Testis (tissue), 3 donors: Measurements from ENCODE around the gene MBNL2. TPM values are rescaled to one million over a fixed set of nuclear protein-coding genes. Genes with fewer than 3 reads are reported as not detected.

ENCODE experiments used
- DNase-seq: peaks from one replicate; pipeline ENCODE4 v3.0.0-alpha.2; 2019
- H3K27ac ChIP-seq, 2 donors: fragments of 200-600 bp; sonication (generic); one replicate each; pipeline ENCODE4 v1.5.1; 2019
- H3K27me3 ChIP-seq: fragments of 200-600 bp; sonication (generic); one replicate; pipeline ENCODE4 v1.5.1; 2019
- H3K36me3 ChIP-seq: fragments of 200-600 bp; sonication (generic); one replicate; pipeline ENCODE4 v1.5.1; 2017; ENCODE audit warnings: low read depth; ENCODE audit errors: missing control alignments
- H3K4me1 ChIP-seq: fragments of 200-600 bp; sonication (generic); one replicate; pipeline ENCODE4 v1.5.1; 2019
- H3K4me3 ChIP-seq, 2 donors: fragments of 200-600 bp; sonication (generic); one replicate each; pipeline ENCODE4 v1.5.1; 2017 to 2019
- H3K9me3 ChIP-seq: fragments of 200-600 bp; sonication (generic); one replicate; pipeline ENCODE4 v1.5.1; 2017
- CTCF ChIP-seq, 3 experiments: fragments of 450-650 bp in 2 of 3; fragments of 200-600 bp in 1 of 3; sonication (generic) in 1 of 3; IDR thresholded peaks; one replicate each; pipeline ENCODE4 v1.5.1; 2016 to 2019; ENCODE audit warnings: antibody characterized with exemption in 3 of 3, mild to moderate bottlenecking in 2 of 3, moderate library complexity in 1 of 3
- POLR2A ChIP-seq: fragments of 450-650 bp; IDR thresholded peaks from one replicate; pipeline ENCODE4 v1.6.1; 2017; ENCODE audit warnings: antibody characterized with exemption, mild to moderate bottlenecking, moderate library complexity
- WGBS, 2 donors: methylation state at CpG; one replicate each; pipeline ENCODE4 v1.1.5; 2018; 5-methylcytosine and 5-hydroxymethylcytosine counted together
- intact Hi-C: fragments of 100-400 bp; cut with DNase I; formaldehyde crosslinking; loops from one replicate; pipeline ENCODE4 v1.15.1; 2023; ENCODE audit warnings: low total_unique reads
- polyA plus RNA-seq: library from polyadenylated mRNA; stranded (reverse); fragments of 350-450 nt; fragmentation: Illumina TruSeq; extraction: RNeasy Lipid Tissue Mini Kit (QIAGEN cat#74804); gene quantifications from one replicate; pipeline ENCODE4 v1.2.3, GENCODE V29; 2014; ENCODE audit warnings: low read depth, low replicate concordance; ENCODE audit not compliant: insufficient read depth
- total RNA-seq, 2 donors: library from RNA; depleted of rRNA; stranded (reverse); fragments of >200 nt; gene quantifications; one replicate each; pipeline ENCODE4 v1.2.3, GENCODE V29; 2016

The MBNL2 gene
- total and polyA plus RNA-seq, 3 donors from 2014 or later = 21.5 to 83.0 (median 69.4) TPM

- H3K27me3 ChIP-seq = no peaks in the 10 kb centered on the region
- H3K9me3 ChIP-seq = no peaks in the 10 kb centered on the region
- intact Hi-C loops = no loop called here
- H3K4me1 ChIP-seq = peaks cover 21% of the 10 kb centered on the region
- no peak overlapping the region for H3K4me3 ChIP-seq
- no peak for DNase-seq
- TF ChIP-seq POLR2A (no peak), CTCF (IDR thresholded peaks at IDR 0.05) (no peak)
- H3K27ac ChIP-seq = no peak overlapping the region
- no peaks in the 10 kb centered on the region for H3K36me3 ChIP-seq
Measured at GRCh38 chr13:97306645-97307044, 84.5 kb downstream of the MBNL2 start.

- H3K4me1 ChIP-seq = peaks cover 17% of the 10 kb centered on the region
- H3K4me3 ChIP-seq = no peak overlapping the region
- no peaks in the 10 kb centered on the region for H3K9me3 ChIP-seq
- no peak overlapping the region for H3K27ac ChIP-seq
- DNase-seq = no peak
- H3K36me3 ChIP-seq = no peaks in the 10 kb centered on the region
- no peaks in the 10 kb centered on the region for H3K27me3 ChIP-seq
- intact Hi-C loops = no loop called here
- TF ChIP-seq CTCF (IDR thresholded peaks at IDR 0.05) = no peak
- no peak for TF ChIP-seq POLR2A
- 64 to 79% methylated on average over 7 of the region's 7 CpGs for WGBS, 2 donors
Measured at GRCh38 chr13:97307118-97307881, 85.2 kb downstream of the MBNL2 start.

GRCh38 chr13:97307882-97308624 lies 85.9 kb downstream of the MBNL2 start:
- H3K36me3 ChIP-seq = no peaks in the 10 kb centered on the region
- TF ChIP-seq POLR2A = no peak
- no peak for TF ChIP-seq CTCF (IDR thresholded peaks at IDR 0.05)
- H3K9me3 ChIP-seq = no peaks in the 10 kb centered on the region
- peak; percentile 70 for DNase-seq
- 33 to 52% methylated on average over 3 of the region's 3 CpGs for WGBS, 2 donors
- H3K27ac ChIP-seq = no peak overlapping the region
- no peaks in the 10 kb centered on the region for H3K27me3 ChIP-seq
- H3K4me1 ChIP-seq = peaks cover 17% of the 10 kb centered on the region
- intact Hi-C loops = no loop called here
- H3K4me3 ChIP-seq = no peak overlapping the region

- TF ChIP-seq POLR2A (no peak), CTCF (IDR thresholded peaks at IDR 0.05) (no peak)
- intact Hi-C loops = no loop called here
- H3K4me3 ChIP-seq = no peak overlapping the region
- no peak for DNase-seq
- no peak overlapping the region for H3K27ac ChIP-seq
- peaks cover 17% of the 10 kb centered on the region for H3K4me1 ChIP-seq
- H3K9me3 ChIP-seq = no peaks in the 10 kb centered on the region
- no peaks in the 10 kb centered on the region for H3K36me3 ChIP-seq
- H3K27me3 ChIP-seq = no peaks in the 10 kb centered on the region
- 62% methylated on average over 5 of the region's 5 CpGs for WGBS, 2 donors
Measured at GRCh38 chr13:97308735-97309429, 86.7 kb downstream of the MBNL2 start.
